Endometrium (tissue), 2 donors: ENCODE results near the gene KIF3A.

ENCODE experiments used
- FAIRE-seq: peaks from 2 replicates; lab custom pipeline; 2012; peaks lifted over from hg19 to GRCh38; lab: Jason Lieb, UNC
- donor health status: control.
- donor health status: control.

KIF3A gene

DNA sequence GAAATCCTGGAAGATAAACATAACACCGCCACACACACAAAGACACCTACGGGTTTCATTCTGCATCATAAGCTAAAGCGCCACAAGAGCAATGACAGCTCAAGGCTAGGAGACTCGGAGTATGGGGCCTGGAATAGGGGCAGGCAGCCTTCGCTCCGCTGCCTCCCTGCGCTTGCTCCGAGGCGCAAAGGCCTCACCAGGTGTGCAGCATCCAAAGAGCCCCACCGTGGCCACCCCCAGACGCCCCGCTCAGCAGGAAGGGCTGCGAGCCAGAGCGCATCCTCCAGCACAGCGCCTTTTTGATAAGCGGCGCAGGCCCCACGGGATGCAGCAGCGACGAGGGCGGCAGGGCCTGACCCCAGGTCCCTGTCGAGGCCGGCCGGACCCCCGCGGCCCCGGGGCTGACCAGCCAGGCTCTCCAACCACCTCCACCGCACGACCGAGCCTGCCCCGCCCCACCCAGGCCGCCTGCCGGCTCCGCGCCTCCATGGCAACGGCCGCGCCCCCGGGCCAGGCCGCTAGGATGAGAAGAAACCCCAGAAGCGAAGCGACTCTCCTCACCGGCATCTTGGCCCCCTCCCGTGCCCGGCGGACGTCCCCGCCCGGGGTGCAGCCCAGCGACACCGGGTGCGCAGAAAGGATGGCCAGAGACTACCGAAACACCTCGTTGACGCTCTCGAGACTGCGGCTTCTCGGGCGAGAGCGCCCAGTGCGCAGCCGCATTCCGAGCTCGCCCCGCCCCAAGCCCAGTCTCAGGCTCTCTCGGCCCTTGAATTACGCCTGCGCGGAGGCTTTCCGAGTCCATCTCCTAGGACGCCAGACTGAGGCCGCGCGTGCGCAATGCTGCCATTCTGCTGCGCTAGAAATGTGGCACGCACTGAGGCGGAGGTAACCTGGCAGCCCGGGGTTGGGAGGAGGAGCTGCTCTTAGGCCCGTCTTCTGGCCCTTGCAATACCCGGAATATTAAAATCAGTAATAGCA, at the start of gene KIF3A:
Gene KIF3A, minus strand, starts transcription at position 694 of the 981 bp plus-strand sequence. Its CDS starts 127 bp downstream, at position 567.
- FAIRE-seq: peak; percentile 67

GRCh38 chr5:132787076-132787475, 49.7 kb upstream of the KIF3A start:
- FAIRE-seq: no peak

- FAIRE-seq: no peak
These were observed 48.5 kb upstream of the KIF3A start for GRCh38 chr5:132785864-132786263.

- FAIRE-seq: no peak
These were observed 48.0 kb upstream of the KIF3A start for GRCh38 chr5:132785365-132785764.

DNA sequence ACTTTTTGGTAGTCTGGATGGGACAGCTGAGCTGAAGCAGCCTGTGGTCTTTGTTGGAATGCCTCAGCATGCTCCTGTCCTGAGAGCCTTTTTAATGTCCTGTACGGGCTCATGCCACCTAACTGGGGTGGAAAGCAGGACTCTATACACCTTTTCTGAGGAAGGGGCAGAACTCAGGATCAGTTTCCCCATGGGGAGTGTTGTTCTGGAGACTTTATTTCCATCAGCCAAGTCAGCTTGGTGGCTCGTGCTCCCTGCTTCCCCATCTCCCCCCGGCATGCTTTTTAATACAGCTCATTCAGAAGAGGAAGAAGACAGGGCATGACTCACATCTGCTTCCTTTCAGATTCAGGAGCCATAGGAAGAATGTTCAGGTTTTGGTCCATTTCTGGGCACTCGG, 44.8 kb upstream of the KIF3A start:
- FAIRE-seq: no peak

DNA sequence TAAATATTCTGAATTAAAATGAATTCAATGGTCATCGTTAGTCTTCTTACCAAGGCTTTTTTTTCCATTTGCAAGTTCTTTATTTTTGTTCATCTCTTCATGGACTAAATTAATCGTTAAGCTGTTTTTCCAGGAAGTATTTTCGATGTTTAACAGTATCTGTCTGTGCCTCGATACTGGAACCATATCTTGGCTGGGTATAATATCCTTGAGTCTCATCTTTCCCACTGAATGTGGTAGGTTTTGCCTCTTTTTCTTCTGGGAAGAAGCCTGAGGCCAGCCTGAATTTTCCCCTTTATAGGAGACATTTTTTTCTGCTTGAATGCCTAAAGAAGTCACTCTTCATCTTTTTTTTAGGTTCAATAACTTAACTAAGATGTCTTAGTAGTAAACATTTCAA, 43.7 kb upstream of the KIF3A start:
- no peak for FAIRE-seq

DNA sequence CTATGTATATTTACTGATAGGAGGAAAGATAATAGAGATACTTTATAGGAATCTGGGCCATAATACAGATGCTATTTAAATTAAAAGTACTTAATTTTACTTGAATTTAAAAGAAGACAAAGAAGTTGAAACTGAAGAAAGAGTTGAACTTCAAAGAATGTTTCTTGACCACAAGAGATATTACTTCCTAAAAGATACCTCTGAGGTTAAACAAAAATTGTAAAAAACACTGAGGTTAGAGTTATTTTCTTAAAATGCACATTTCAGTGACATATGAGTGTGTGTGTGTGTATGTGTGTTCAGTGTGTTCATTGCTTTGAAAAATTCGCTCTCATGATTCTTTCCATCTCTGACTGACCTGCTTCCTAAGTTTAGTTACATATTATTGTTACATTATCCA, 43.2 kb upstream of the KIF3A start:
- no peak for FAIRE-seq

DNA sequence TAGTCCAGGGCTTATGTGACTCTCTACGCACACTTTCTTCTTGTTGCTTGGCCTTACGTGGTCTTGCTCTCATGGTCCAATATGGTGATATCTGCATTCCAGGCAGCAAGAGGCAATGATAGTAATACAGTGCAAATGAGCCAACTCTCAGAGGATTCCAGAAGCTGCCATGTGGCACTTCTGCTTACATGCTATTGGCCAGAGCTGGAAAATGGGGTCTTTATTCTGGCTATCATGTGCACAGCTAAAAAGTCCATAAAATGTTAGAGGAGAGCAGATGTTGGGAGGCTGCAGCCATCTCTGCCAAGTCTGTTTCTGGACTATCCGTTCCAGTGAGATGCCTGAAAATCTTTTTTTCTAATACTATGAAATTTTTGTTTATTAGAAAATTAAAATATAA, 42.6 kb upstream of the KIF3A start:
- FAIRE-seq: no peak

DNA sequence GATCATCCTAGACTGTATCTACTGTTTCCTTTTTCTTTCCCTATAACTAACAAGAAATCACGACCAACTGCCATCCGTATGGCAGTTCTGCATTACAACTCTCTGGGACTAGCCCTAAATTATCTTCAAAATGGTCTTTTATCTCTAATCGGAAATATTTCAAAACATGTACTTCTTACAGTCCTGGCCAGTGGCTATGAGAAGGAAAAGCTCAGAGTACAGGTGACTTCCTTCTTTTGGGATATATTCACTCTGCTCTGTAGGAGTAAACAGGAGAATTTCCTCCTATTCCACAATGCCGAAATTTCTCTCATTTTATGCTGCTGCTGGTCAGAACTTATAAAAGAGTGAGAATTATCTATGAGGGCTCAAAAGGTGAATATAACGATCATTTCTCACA, 41.5 kb upstream of the KIF3A start:
- FAIRE-seq: no peak

DNA sequence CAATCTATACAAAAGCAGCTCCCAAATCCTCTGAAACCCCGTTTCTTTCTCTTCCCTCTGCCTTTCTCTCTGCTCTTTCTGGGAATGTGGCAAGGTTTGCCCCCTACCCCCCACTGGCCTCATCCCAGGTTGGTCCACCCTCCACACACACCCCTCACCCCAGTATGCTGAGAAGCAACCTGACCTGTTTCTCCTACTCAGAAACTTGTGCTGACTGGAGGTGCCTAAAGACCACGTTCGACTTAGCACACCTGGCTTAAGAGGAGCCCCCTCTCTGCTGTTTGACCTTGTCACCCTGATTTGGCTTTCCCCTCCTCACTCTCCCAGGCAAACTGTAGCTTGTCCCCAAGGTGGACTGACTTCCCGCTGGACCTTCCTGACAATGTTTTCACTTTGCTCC, 40.8 kb upstream of the KIF3A start:
- FAIRE-seq: no peak

- FAIRE-seq: no peak
These were observed 40.1 kb upstream of the KIF3A start, which contains the start of gene SEPTIN8 for GRCh38 chr5:132777209-132778069. Gene SEPTIN8 (minus strand): TSS chr5:132777239. CDS start chr5:132777137, 102 bp downstream.

GRCh38 chr5:132776938-132777208, 39.5 kb upstream of the KIF3A start:
- no peak for FAIRE-seq

GRCh38 chr5:132776131-132776937, 39.0 kb upstream of the KIF3A start:
- no peak for FAIRE-seq

GRCh38 chr5:132775476-132775961, 38.2 kb upstream of the KIF3A start:
- no peak for FAIRE-seq

DNA sequence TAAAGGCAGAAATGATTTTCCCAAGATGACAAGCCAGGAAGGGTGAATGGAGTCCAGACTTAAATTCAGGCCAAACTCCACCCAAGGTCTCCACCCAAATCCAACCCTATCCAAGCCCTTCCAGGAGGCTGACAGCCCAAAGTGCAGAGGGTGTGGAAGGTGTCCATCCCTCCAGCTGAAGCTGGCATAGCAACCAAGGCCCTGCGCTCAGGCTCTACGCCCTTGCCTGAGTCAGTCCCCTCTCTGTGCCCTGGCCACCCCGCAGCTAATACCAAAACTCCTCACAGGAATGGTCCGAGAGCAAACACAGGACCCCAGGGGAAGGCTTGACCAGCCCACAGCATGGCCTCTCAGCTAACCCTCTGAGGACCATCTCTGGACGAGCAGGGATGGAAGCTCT, 37.5 kb upstream of the KIF3A start:
- FAIRE-seq: no peak

- no peak for FAIRE-seq
These were observed 37.1 kb upstream of the KIF3A start for GRCh38 chr5:132774406-132774805.

GRCh38 chr5:132773601-132774355, 36.4 kb upstream of the KIF3A start:
- FAIRE-seq: no peak

GRCh38 chr5:132773114-132773513, 35.8 kb upstream of the KIF3A start:
- FAIRE-seq: no peak

DNA sequence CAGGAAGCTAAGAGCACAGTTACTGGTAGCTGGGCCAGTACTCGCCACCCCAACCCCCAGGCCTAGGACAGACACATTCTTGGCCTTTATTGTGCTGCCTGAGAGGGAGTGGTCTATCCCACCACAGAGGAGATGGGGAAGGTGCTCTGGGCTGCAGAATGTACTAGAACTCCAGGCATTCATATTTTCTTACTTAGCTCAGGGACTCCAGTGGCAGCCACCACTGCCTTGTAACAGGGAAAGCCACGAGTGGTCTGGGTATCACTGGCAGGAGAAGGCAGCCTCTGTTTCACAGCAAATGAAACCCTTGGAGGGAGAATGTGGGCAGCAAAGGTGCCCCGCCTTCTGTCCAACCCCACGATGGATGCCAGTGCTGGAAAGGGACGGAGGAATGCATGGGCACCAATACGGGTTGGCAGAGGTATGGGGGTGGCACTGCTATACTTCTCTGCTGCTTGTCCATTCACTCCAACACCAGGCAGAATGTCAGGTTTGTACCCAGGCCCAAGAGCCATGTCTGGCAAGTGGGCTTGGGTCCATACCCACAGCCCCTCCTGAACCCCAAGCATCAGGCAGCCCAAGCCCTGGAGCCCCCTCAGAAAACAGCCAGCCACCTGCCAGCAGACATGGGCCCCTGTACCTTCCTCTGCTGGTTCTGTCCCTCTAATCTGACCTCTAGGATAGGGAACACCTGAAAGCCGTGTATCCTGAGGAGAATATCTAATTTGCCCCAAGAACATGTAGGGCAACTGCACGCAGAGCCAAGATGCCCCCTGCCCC, 35.1 kb upstream of the KIF3A start:
- FAIRE-seq: no peak

DNA sequence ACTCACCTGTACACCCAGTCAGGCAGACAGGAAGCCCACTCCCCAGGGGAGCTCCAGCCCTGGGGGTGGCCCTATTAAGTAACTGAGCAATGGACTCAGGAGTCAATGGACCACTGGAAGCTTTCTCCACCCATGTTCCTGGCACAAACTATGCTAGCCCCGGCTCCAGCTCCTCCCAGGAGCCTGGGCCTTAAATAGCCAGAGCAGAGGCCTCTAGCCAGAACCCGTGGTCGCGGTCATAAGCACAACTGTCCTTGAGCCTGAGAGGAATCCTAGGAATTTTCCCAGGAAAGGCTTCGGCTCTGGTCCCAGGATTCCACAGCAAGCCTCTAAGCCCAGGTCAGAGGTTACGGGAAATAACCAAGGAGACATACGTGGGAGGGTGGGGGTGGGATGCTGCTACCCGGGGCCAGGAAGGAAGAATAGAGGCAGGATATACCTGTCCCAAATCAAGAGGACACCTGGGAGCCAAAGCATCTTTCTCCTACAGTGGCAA, 34.2 kb upstream of the KIF3A start:
- no peak for FAIRE-seq
